Activated CD4-positive, CD25-positive, alpha-beta regulatory T cell treated with anti-CD3 and anti-CD28 coated beads, Interleukin-2, amount 50 U/mL, for 24 hours (primary cell): ENCODE measurements around the gene FGFRL1.
"Not testable (repeated sequence)": the region's sequence is repeated elsewhere in the genome, so short reads cannot be mapped to it uniquely, and the experiment has no call there.

ENCODE experiments used
- ATAC-seq, 2 donors: fragments of 150-1000 bp; cut with Tn5 transposase; one replicate each; pipeline ENCODE4 v1.10.0; 2021; ENCODE audit warnings: mild to moderate bottlenecking in 1 of 2, moderate library complexity in 1 of 2

FGFRL1 gene

DNA sequence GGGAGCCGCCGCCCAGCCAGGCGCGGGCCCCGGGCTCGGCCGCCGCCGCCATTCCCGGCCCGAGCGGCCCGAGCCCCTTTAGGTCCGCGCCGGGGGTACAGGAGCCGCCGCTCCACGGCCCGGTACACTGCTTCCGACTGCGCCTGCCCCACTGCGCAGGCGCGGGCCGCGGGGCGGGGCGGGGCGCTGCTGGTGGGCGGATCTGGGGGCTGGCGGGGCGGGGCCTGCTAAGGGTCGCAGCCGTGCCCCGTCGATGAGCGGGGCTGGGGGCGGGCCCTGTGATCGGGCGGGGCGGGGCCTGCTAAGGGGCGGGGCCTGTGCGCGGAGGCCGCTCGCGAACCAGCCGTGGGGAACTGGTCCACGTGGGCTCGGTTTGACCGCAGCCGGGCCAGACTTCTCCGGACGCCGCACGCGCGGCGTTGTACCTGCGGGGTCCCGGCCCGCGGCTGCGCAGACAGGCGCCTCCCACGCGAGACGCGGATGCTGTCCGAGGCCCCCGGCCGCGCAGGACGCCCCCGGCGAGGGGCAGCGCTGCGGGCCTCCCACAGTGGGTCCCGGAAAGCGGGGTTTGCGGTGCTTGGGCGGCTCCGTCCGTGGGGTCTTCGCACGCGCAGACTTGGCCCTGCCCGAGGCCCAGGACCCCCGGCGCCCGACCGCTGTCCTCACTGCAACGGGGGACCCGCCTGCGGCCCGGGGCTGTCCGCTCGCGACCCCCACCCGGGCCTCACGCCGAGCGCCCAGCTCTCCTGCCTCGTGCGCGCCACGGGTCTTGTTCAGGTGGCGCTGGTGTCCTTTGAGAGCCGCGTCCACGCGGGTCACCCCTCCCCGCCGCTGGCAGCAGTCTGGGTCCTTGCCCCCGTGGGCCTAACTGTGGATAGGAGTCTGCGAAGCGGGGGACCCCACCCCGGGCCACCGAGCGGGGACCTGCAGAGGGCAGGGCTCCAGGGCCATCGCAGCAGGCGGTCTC, 37.7 kb upstream of the FGFRL1 start, which contains the start of gene DGKQ:
Gene DGKQ, minus strand, starts transcription at position 139 of the 967 bp plus-strand sequence. Its CDS starts 87 bp downstream, at position 52.
- peak; percentile 90 to 94 for ATAC-seq

DNA sequence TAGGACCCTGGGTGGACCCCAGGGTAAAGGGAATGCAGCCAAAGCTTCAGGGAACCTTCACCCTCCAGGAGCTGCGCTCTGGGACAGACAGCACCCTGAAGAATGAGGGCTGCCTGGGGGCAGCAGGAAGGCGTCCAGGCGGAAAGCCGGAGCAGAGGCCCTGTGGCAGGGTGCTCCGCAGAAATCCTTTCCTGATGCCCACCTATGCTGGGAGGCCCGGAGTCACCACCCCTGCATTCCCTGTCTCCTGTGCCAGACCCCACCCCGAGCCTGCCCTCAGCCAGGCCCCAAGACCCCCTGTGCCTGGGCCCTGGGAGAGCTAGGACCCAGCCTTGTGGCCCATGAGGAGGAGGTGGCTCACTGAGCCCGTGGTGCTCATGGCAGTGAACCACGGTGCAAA, 36.8 kb upstream of the FGFRL1 start:
- ATAC-seq = no peak

- not testable (repeated sequence) for ATAC-seq
Measured at GRCh38 chr4:976016-976415, 35.4 kb upstream of the FGFRL1 start.

DNA sequence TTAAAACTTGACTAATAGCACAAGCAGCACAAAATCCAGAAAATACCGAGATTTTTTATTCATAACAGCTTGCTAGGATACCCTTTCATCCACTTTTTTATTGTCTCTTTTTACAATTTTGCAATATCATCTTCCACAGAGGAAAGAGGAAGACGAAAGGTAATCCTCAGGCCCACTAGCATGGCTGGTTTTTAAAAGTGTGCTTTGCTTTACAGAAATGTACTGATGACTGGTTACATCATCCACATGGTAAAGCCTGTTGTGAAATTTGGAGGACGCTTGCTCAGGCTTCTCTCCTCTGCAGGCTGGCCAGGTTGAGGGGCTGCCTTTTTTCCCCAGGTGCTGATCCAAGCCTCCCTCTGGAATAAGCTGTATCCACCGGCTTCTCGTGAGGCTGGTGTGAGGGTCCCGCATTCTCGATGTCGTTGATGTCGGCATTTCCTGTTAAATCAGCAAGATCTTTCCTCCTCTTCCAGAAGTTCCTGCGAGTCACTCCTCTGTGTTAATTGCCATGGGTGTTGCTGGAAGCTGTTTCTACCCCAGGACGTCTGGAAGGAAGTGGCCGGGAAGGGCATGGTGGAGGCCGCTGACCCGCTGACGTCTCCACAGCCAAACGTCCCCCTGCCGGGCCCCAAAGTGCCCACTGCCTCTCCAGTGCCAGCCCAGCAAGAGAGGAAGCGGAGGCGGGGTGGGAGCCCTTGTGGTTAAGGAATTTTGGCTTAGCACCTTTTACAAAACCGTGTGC, 32.3 kb upstream of the FGFRL1 start:
- no peak for ATAC-seq

DNA sequence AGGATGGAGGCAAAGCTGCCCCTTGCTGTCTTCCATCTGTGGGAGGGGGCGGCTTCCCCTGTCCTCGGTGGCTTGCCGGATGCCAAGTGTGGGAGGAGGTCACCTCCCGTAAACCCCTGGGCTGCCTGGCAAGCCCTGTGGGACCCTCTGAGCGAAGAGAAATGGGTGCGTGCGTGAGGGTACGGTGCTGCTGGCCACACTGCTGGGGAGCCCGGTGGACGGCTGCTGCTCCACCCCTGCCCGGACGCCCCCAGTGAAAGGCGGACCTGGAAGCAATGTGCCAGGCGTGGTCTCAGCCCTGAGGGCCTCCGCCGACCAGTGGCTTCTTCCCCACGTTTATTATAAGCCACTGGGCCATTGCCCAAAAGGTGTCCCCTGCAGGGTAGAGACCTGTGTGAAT, 29.1 kb upstream of the FGFRL1 start:
- ATAC-seq = no peak

DNA sequence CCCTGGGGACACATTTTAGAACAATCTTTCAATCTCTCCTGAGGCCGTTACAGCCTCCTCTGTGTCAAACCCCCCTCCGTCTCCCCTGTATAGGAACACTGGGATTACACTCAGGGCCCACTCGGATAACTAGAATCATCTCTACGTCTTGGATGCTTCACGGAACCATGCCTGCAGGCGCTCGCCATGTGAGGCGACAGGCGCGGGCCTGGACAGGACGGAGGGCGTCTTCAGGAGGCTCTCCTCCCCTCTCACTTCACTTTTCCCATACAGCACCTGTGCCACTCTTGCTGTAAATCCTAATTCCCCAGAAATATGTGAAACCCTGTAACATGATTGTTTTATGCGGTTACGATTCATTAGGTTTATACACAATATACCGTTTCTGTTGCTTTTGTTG, 28.6 kb upstream of the FGFRL1 start:
- ATAC-seq = no peak

GRCh38 chr4:984336-985054, 26.9 kb upstream of the FGFRL1 start:
- no peak for ATAC-seq

DNA sequence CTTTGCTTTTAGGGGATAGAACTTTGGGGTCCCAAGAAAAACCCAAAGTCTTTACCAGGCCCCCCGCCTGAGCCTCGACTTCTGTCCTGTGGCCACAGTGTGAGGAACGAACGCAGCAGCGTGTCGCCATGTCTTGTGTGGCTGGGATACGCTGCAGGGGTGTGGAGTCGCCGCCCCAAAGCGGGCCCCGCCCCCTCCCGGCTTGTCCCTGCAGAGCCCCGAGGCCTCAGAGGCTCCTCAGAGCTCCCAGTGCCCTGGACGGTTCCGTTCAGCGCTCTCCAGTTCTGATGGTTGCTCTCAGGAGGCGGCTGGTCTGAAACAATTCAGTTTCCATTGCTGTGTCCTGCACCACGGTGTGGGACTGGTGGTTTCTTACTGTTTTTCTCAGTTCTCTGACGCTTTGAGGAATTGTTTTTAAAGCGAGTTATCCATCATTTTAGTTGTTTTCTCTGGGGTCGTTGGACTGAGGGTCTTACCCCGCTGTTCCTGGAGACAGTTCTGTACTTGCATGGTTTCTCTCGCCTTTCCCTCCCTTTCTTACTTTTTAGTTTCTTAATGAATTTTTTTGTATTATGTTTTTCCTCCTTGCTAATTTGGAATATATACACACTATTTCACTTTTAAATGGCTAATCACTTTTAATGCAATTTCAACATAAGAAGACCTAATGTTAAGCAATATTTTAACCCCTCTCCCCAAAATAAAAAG, 26.1 kb upstream of the FGFRL1 start:
- ATAC-seq = peak; percentile 67 to 70

GRCh38 chr4:986428-986878, 25.0 kb upstream of the FGFRL1 start:
- peak; percentile 3 to 5 for ATAC-seq

GRCh38 chr4:986879-987623, 24.4 kb upstream of the FGFRL1 start, which contains the start of gene IDUA:
TSS of gene IDUA (plus strand) at chr4:987044. CDS start at chr4:987085, 41 bp downstream.
- peak; percentile 85 to 89 for ATAC-seq

DNA sequence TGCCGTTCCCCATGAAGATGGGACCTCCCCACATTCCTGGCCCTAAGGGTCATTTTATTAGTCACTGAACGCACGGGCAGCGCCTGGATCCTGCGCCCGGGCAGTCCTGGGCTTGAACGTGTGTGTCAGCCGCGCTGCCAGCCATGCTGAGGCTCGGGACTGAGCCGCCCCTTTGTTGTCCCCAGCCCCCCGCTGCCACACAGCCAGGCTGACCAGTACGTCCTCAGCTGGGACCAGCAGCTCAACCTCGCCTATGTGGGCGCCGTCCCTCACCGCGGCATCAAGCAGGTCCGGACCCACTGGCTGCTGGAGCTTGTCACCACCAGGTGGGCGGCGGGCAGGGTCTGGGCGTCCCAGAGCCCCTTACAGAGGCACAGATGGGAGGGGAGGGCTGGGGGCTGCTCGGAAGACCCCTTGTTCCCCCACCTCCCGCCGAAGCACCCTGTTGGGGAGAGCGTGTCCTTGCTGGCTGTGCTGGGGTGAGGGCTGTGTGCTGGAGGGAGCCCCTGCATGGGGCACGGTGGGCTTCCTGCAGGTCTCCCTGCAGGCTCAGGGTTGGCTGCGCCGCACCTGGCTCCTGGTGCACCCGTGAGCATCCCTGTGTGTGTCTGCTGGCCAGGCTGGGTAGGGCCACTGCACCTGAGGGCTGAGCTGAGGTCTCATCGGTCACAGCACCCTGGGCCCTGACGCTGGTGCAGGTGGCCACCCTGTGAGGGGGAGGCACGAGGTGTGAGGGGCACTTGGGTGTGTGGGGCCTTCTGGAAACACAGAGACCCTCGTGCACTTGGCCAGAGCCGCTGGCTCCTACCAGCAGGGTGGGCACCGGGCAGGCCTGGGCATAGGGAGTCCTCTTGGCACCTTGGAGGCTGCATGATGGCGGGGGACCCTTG, 23.6 kb upstream of the FGFRL1 start:
- no peak for ATAC-seq

DNA sequence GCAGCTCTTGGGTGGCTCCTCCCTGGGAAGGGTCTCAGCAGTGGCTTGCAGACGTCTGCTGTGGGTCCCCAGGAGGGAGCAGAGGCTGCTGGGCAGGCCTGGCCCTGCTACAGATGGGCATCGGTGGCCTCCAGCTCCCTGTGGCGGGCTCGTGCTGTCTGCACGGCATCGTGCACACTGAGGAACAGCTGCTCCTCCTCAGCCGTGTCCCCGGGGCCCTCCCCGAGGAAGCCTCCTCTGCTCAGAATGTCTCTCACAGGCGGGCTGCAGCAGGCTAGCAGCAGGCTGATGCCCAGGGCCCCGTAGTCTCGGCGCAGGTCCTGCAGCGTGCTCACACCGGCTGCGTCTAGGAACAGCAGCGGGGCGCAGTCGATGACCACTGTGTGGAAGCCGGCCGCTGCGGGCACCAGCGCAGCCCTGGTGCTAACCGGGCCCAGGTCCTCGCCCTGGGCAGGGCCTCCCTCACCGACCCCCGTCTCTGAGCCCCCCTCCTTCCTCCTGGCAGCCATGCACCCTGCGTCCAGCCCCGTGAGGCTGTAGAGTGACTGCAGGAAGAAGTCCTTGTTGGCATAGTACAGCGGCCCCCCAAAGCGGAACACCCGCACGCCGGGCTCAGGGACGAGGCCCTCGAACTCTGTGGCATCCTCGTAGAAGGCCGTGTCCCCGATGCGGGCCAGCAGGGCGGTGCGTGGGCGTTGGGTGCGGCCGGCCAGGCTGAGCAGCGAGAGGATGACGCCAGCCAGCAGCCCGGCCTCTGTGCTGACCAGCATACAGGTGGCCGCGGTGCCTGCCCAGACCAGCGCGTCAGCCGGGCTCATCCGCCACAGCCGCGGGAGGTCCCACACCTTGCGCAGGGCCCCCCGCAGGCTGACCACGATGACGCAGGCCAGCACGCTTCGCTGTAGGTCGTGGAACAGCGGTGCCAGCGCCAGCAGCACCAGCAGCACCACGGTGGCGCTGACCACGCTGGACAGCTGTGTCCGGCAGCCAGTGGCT, 22.4 kb upstream of the FGFRL1 start:
- no peak for ATAC-seq

DNA sequence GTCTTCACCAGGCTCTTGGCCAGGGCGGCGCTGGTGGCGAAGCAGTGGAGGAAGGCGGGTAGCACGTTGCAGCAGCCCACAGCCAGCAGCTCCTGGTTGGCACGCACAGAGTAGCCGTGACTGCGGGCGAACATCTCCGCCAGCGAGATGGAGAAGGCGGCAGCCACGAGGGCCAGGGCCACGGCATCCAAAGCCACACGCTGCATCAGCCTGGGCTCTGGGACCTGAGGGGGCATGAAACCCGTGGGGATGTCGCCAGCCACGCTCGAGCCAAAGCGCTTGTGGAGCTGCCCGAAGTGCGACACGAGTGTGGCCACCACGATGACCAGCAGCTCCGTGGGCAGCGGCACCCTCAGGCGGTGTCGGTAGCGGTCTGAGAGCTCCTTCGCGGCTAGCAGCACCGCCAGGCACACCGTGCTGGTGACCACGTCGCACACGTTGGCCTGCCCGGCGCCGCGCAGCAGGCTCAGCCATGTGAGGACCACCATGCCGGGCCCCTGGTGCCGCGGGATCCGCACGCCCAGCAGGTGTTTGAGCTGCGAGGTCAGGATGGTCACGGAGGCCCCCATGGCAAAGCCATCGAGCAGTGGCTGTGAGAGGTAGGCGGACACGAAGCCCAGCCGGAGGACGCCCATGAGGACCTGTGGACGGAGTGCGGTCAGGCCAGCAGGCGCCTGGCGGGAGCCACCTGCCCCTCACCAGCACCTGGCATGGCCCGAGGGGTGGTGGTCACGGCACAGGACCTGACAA, 21.5 kb upstream of the FGFRL1 start:
- no peak for ATAC-seq

GRCh38 chr4:990746-991367, 20.6 kb upstream of the FGFRL1 start:
- ATAC-seq = no peak

DNA sequence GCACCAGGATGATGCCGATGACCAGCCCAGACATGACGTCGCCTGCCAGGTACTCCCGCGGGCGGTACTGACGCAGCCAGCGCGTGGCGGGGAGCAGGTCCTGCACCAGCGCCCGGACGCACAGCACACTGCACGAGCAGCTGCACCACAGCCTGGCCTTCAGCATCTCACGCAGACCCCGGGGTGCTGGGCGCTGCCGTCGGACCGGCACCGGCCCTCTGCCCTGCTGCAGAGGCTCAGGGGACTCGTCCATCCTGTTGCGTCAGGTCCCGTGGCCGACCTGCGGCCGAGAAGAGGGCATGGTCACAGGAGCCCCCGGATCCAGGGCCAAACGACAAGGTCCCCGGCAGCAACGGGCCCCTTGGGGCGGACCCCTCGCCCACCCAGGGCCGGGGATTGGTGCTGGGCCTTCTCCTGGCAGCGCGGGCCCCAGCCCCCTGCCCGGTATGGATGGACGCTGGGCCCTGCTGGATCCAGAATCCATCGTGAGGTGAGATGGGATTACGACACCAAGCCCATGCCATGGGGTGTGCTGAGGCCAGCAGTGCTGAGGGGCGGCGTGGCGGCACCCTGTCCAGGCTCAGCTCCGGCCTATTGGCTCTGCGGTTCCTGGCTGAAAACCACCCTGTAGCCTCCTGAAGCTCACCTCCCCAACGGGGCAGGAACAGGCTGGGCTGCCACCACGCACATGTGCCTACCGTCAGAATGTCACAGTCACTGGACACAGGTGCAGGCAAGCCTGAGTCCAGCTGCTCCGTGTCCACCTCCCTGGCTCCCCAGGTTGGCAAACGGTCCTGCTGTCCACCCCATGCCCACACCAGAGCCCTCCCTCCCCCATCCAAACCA, 19.8 kb upstream of the FGFRL1 start:
- ATAC-seq = no peak

DNA sequence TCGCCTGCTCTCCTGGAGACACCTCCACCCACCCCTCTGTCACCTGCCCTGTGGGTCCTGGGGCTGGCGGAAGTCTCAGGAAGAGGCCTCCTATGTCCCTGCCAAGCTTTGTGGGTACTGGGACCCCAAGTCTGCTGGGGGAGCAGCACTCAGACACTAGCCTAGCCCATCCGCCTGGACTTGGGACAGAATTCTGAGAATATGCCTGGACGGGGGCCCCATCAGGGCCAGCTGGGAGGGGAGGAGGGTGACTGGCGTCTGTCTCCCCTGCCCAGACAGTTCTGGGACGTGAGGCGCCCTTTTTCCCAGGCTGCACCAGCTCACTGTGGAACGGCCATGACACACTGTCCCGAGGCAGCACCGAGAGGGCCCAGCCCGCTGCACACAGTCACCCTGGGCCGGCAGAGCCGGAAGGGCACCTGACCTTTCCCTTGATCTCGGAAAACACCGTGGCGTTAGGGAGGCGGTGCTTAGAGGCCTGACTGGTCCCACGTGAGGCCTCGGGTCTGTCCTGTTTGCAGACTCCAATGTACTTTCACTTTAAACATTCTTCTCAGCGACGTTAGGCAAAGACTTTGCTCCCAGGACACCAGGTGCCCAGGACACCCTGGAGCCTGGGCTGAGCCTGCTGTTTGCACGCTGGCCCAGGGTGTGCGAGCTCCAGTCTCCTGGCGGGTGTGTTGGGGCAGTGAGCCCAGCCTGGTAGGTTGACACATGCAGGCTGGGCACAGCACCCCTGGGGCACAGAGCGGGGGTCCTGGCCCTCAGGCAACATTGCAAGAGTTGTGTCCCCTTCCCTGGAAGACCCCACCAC, 18.9 kb upstream of the FGFRL1 start:
- no peak for ATAC-seq
